Panc1 (cell line): Measurements from ENCODE around the gene ZNF121. TPM values are rescaled to one million over a fixed set of nuclear protein-coding genes. Genes with fewer than 3 reads are reported as not detected.
"Not testable (repeated sequence)": the region's sequence is repeated elsewhere in the genome, so short reads cannot be mapped to it uniquely, and the experiment has no call there.

Source experiments
- ATAC-seq: fragments of 200-7000 bp; cut with Tn5 transposase; 2 replicates; pipeline ENCODE4 v1.9.1; 2020; ENCODE audit warnings: mild to moderate bottlenecking, moderate library complexity
- BruUV-seq: library from RNA; stranded (reverse); fragments of 400-500 nt; replicated peaks from 2 replicates; lab custom pipeline; 2021; lab: Mats Ljungman, UMichigan
- CTCF ChIA-PET: fragments of 300-600 bp; sonication (Branson Sonifier 250); formaldehyde crosslinking; loops from one replicate; lab custom pipeline; 2022; ENCODE audit warnings: antibody characterized with exemption; lab: Charles Lee
- POLR2A ChIA-PET: fragments of 300-600 bp; sonication (Branson Sonifier 250); formaldehyde crosslinking; loops from one replicate; lab custom pipeline; 2022; ENCODE audit warnings: antibody characterized with exemption; lab: Charles Lee
- DNase-seq: peaks from one replicate; pipeline ENCODE4 v3.0.0-alpha.2; 2010; ENCODE audit warnings: low read depth, low spot score
- H3K27ac ChIP-seq: 2 replicates; pipeline ENCODE4 v1.5.1; 2011; ENCODE audit warnings: mild to moderate bottlenecking, low read length, inconsistent platforms
- H3K27me3 ChIP-seq: fragments of 200-500 bp; sonication (Bioruptor generic); 2 replicates; pipeline ENCODE4 v1.6.0; 2014; ENCODE audit warnings: low read length, inconsistent platforms; ENCODE audit not compliant: control insufficient read depth, insufficient read depth
- H3K36me3 ChIP-seq: fragments of 200-500 bp; sonication (Bioruptor generic); 2 replicates; pipeline ENCODE4 v1.5.1; 2014; ENCODE audit warnings: inconsistent platforms, mild to moderate bottlenecking, low read length, moderate library complexity; ENCODE audit not compliant: control insufficient read depth, insufficient read depth
- H3K4me1 ChIP-seq: 2 replicates; pipeline ENCODE4 v1.5.1; 2011; ENCODE audit warnings: inconsistent platforms, mild to moderate bottlenecking, low read length, moderate library complexity; ENCODE audit not compliant: control insufficient read depth, insufficient read depth
- H3K4me3 ChIP-seq, 2 experiments: 2 replicates each; pipeline ENCODE4 v1.5.1; 2011 to 2012; ENCODE audit warnings: low read depth in 2 of 2, low read length in 2 of 2, mild to moderate bottlenecking in 2 of 2, inconsistent platforms in 1 of 2, moderate library complexity in 1 of 2
- H3K9me3 ChIP-seq: fragments of 200-500 bp; sonication (Bioruptor generic); 2 replicates; pipeline ENCODE4 v1.5.1; 2014; ENCODE audit warnings: low read depth, mild to moderate bottlenecking, inconsistent platforms, low read length, moderate library complexity; ENCODE audit not compliant: control insufficient read depth, insufficient read depth
- POLR2AphosphoS5 ChIP-seq: IDR thresholded peaks from 2 replicates; pipeline ENCODE4 v1.6.1; 2012; ENCODE audit warnings: mild to moderate bottlenecking, low read depth, low read length, moderate library complexity
- SIN3A ChIP-seq: IDR thresholded peaks from 2 replicates; pipeline ENCODE4 v1.6.1; 2012; ENCODE audit warnings: low read depth, mild to moderate bottlenecking, low read length, moderate library complexity, borderline replicate concordance; ENCODE audit not compliant: insufficient read depth
- TCF7L2 ChIP-seq: IDR thresholded peaks from 2 replicates; pipeline ENCODE4 v1.6.1; 2011; ENCODE audit warnings: mild to moderate bottlenecking, low read depth, low read length, inconsistent platforms
- in situ Hi-C: cut with HindIII; loops from 2 replicates; pipeline ENCODE4 v1.10.0; 2016; ENCODE audit warnings: low sequenced_read_pairs, low pct_unique_long_range_greater_than_20kb
- intact Hi-C: fragments of 100-400 bp; cut with micrococcal nuclease; formaldehyde crosslinking; loops from one replicate; pipeline ENCODE4 v1.10.0; 2022; ENCODE audit not compliant: unreplicated experiment
- total RNA-seq: library from RNA; stranded (reverse); gene quantifications from one replicate; pipeline ENCODE4 v1.2.1, GENCODE V29; 2021; ENCODE audit not compliant: unreplicated experiment
- TF ChIP-seq, protein P1 (sequence below): fragments of 450-650 bp; IDR thresholded peaks from 2 replicates; pipeline ENCODE4 v1.5.1; 2017; ENCODE audit warnings: mild to moderate bottlenecking
- TF ChIP-seq, protein P2 (sequence below), 2 experiments: IDR thresholded peaks; 2 replicates each; pipeline ENCODE4 v1.6.1; 2011 to 2012; ENCODE audit warnings: low read depth in 2 of 2, control low read depth in 1 of 2, low read length in 1 of 2, mild to moderate bottlenecking in 1 of 2, moderate library complexity in 1 of 2; ENCODE audit not compliant: insufficient read depth in 1 of 2

The ZNF121 gene
- total RNA-seq, 1 experiment from 2014 or later, result 48.4 TPM

DNA sequence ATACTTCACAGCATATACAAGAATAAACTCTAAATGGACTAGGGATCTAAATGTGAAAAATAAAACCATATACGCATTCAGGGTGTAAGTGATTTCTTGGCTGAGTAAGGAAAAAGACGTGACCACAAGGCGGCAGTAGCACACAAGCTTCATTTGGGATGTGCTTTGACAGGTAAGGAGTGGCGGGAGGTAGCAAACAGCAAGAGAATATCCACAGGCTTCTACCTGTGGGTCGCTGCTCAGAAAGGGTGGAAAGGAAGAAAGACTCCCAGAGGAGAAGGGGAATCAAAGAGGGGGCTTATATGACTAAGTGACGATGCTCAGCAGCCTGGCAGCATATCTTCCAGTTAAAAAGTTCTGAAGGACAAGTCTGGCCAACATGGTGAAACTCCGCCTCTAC is 2.5 kb upstream of the ZNF121 start:
- H3K27me3 ChIP-seq, result no peaks in the 10 kb centered on the region
- CTCF ChIA-PET, result interaction anchor here (0.7 kb wide), 1 partner anchor 18 kb away, joined by 4 read pairs; no protein-coding TSS in a partner anchor
- intact Hi-C loops, result loop anchor here (10.0 kb wide), 2 partner anchors 208 to 272 kb away; no protein-coding TSS in a partner anchor
- H3K9me3 ChIP-seq, result peaks cover 2% of the 10 kb centered on the region; the same call in 1 of the 2 replicates
- in situ Hi-C loops, result no loop called here
- TF ChIP-seq POLR2AphosphoS5, result no peak
- TF ChIP-seq, protein P1, sequence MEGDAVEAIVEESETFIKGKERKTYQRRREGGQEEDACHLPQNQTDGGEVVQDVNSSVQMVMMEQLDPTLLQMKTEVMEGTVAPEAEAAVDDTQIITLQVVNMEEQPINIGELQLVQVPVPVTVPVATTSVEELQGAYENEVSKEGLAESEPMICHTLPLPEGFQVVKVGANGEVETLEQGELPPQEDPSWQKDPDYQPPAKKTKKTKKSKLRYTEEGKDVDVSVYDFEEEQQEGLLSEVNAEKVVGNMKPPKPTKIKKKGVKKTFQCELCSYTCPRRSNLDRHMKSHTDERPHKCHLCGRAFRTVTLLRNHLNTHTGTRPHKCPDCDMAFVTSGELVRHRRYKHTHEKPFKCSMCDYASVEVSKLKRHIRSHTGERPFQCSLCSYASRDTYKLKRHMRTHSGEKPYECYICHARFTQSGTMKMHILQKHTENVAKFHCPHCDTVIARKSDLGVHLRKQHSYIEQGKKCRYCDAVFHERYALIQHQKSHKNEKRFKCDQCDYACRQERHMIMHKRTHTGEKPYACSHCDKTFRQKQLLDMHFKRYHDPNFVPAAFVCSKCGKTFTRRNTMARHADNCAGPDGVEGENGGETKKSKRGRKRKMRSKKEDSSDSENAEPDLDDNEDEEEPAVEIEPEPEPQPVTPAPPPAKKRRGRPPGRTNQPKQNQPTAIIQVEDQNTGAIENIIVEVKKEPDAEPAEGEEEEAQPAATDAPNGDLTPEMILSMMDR, result peak; percentile 82
- ATAC-seq (peak; percentile 63; the same call in 1 of the 2 replicates), DNase-seq (peak; percentile 51)
- no peak overlapping the region for H3K27ac ChIP-seq
- BruUV-seq, result no TSS peak
- POLR2A ChIA-PET, result no interaction called here
- H3K4me3 ChIP-seq, result no peak overlapping the region
- H3K4me1 ChIP-seq, result no peaks in the 10 kb centered on the region
- H3K36me3 ChIP-seq, result peaks cover 6% of the 10 kb centered on the region; the same call in 1 of the 2 replicates

DNA sequence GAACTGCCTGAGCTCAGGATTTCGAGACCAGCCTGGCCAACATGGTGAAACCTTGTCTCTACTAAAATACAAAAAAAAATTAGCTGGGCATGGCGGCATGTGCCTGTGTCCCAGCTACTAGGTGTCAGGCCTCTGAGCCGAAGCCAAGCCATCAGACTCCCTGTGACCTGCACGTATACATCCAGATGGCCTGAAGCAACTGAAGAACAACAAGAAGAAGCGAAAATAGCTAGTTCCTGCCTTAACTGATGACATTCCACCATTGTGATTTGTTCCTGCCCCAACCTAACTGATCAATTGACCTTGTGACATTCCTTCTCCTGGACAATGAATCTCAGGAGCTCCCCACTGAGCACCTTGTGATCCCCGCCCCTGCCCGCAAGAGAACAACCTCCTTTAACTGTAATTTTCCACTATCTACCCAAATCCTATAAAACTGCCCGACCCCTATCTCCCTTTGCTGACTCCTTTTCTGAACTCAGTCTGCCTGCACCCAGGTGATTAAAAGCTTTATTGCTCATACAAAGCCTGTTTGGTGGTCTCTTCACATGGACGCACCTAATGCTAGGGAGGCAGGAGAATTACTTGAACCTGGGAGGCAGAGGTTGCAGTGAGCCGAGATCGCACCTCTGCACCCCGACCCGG is 2.1 kb downstream of the ZNF121 start:
- peaks cover 27% of the 10 kb centered on the region; the same call in 1 of the 2 replicates for H3K9me3 ChIP-seq
- H3K36me3 ChIP-seq, BruUV-seq, DNase-seq, H3K4me3 ChIP-seq, H3K27ac ChIP-seq, in situ Hi-C loops, ATAC-seq, H3K4me1 ChIP-seq, H3K27me3 ChIP-seq: not testable (repeated sequence)
- ChIA-PET POLR2A (interaction anchor here (0.6 kb wide), 1 partner anchor 152 kb away, joined by 3 read pairs; no protein-coding TSS in a partner anchor), CTCF (interaction anchor here (0.7 kb wide), 1 partner anchor 24 kb away, joined by 3 read pairs; no protein-coding TSS in a partner anchor)
- intact Hi-C loops, result loop anchor here (10.0 kb wide), 2 partner anchors 213 to 267 kb away; no protein-coding TSS in a partner anchor

DNA sequence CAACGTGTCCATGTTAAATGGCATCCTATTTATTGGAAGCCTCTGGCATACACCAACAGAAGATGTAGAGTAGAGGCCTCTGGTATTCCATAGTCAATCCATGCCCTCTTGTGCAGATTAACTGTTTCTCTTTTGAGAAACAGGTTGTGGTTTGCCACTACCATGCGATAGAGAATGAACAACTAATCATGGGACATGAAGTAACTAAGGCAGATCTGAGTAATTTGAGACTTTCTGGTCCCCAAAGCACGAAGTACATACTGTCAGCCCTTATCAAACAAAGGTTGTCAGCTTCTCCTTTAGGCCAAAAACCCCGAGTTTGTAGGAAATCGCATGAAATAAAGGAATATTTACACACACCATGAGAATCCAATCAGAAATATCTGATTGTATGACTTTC is 3.6 kb downstream of the ZNF121 start:
- no peak for ATAC-seq
- CTCF ChIA-PET, result interaction anchor here (0.7 kb wide), 1 partner anchor 778 kb away, joined by 4 read pairs; no protein-coding TSS in a partner anchor
- H3K27me3 ChIP-seq, result no peaks in the 10 kb centered on the region
- no peak for DNase-seq
- in situ Hi-C loops (no loop called here), intact Hi-C loops (loop anchor here (10.0 kb wide), 2 partner anchors 214 to 266 kb away; no protein-coding TSS in a partner anchor)
- TF ChIP-seq POLR2AphosphoS5, result no peak
- TF ChIP-seq TCF7L2, result no peak
- TF ChIP-seq, protein P2, sequence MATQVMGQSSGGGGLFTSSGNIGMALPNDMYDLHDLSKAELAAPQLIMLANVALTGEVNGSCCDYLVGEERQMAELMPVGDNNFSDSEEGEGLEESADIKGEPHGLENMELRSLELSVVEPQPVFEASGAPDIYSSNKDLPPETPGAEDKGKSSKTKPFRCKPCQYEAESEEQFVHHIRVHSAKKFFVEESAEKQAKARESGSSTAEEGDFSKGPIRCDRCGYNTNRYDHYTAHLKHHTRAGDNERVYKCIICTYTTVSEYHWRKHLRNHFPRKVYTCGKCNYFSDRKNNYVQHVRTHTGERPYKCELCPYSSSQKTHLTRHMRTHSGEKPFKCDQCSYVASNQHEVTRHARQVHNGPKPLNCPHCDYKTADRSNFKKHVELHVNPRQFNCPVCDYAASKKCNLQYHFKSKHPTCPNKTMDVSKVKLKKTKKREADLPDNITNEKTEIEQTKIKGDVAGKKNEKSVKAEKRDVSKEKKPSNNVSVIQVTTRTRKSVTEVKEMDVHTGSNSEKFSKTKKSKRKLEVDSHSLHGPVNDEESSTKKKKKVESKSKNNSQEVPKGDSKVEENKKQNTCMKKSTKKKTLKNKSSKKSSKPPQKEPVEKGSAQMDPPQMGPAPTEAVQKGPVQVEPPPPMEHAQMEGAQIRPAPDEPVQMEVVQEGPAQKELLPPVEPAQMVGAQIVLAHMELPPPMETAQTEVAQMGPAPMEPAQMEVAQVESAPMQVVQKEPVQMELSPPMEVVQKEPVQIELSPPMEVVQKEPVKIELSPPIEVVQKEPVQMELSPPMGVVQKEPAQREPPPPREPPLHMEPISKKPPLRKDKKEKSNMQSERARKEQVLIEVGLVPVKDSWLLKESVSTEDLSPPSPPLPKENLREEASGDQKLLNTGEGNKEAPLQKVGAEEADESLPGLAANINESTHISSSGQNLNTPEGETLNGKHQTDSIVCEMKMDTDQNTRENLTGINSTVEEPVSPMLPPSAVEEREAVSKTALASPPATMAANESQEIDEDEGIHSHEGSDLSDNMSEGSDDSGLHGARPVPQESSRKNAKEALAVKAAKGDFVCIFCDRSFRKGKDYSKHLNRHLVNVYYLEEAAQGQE (IDR thresholded peaks at IDR 0.05; ENCODE audit: insufficient read depth in 1 of 2, low read depth in 2 of 2, low read length in 1 of 2), result no peak
- no peak for TF ChIP-seq SIN3A
- TF ChIP-seq, protein P1, result no peak
- H3K4me1 ChIP-seq, result no peaks in the 10 kb centered on the region
- no peak overlapping the region for H3K4me3 ChIP-seq
- H3K9me3 ChIP-seq, result peaks cover 37% of the 10 kb centered on the region; the same call in 1 of the 2 replicates
- BruUV-seq, result no TSS peak
- POLR2A ChIA-PET, result no interaction called here
- no peak overlapping the region for H3K27ac ChIP-seq
- peaks cover 6% of the 10 kb centered on the region for H3K36me3 ChIP-seq
